ENCODE results near the gene IFT43.

IFT43 gene

DNA sequence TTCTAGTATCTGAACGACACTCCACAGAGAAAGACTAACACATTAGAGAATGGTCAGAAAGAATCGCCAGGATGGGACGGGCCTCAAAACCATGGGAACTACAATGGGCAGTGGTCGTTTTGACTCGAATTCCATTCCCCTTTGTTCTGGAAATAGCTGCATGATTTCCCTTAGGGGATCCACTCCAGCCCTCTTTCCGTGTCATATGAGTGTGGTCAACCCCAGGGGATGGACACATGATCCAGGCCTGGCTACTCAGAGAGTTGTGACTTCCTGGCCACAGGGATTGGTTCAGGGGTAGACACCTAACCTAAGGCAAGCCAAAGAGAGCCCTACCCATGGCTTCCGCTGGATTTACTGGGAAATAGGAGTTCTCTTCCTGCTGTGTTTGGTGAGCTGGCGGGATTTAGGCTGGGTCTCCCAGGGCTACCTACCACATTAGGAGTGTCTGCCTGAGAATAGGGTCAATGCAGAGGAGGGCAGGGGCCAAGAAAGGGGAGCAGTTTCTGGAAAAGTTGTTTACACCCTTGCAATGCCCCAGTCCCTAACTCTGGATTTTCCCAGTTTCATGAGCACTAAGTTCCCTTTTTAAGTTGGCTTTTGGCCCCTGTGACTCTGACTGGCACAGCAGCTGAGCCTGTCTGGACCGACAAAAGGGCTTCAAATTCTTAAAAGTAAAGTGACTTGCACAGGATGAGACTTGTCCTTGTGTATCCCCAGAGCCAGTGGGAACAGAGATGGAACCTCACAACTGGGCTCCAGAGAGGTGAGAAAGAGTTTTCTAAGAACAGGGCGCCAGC lies 138.1 kb downstream of the IFT43 start:
- H3K36me3 ChIP-seq (ENCODE audit: control insufficient read depth, insufficient read depth, low read length): no peaks in the 10 kb centered on the region
- H3K4me3 ChIP-seq (ENCODE audit: low read depth, low read length): no peak overlapping the region
- H3K4me1 ChIP-seq (ENCODE audit: control insufficient read depth, insufficient read depth, low read length): peaks cover 5% of the 10 kb centered on the region
- no peak overlapping the region for H3K9ac ChIP-seq (ENCODE audit: low read depth, low read length)
- no peaks in the 10 kb centered on the region for H3K27me3 ChIP-seq (ENCODE audit: control insufficient read depth, insufficient read depth, low read length)
- H3K9me3 ChIP-seq (ENCODE audit: control insufficient read depth, insufficient read depth, low read length): peaks cover 4% of the 10 kb centered on the region

DNA sequence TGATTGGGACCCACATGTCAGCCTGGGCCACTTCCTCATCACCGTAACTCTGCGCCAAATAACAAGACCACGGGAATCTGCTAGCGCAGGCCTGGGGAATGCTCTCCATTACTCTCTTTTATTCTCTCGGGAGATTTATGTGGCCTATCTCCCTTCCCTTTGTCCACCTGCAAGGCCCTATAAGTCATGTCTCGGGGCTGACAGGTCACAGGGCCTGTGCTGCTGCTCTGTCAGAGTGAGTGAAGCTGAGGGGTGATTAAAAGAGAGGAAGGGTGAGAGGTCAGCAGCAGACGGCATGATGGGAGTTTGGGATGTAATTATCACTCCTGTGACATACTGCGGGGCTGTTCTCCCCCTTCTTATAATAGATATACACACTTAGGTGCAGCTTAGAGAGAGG lies 139.9 kb downstream of the IFT43 start:
- Histone ChIP-seq H3K9ac (ENCODE audit: low read depth, low read length) (no peak overlapping the region), H3K9me3 (ENCODE audit: control insufficient read depth, insufficient read depth, low read length) (peaks cover 4% of the 10 kb centered on the region), H3K27me3 (ENCODE audit: control insufficient read depth, insufficient read depth, low read length) (peaks cover 8% of the 10 kb centered on the region), H3K4me1 (ENCODE audit: control insufficient read depth, insufficient read depth, low read length) (peaks cover 5% of the 10 kb centered on the region), H3K4me3 (ENCODE audit: low read depth, low read length) (no peak overlapping the region), H3K36me3 (ENCODE audit: control insufficient read depth, insufficient read depth, low read length) (no peaks in the 10 kb centered on the region)

DNA sequence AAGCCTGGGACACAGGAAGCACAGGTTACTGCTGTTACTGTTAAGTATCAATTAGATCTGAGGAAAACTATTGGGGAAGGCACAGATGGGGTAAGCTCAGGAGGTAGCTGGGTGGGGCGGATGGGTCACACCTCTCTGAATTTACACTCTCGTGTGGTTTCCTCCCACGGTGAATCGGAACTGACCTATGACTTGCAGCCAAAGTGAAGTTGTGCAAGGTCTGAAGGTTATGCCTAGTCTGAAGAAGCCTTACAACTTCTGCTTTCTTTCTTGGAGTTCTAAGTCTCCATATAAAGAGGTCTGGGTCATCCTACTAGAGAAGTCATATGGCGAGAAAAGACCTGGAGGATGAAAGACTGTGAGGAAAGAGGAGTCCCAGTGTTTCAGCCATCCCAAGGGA lies 140.5 kb downstream of the IFT43 start:
- peaks cover 5% of the 10 kb centered on the region for H3K4me1 ChIP-seq (ENCODE audit: control insufficient read depth, insufficient read depth, low read length)
- no peaks in the 10 kb centered on the region for H3K36me3 ChIP-seq (ENCODE audit: control insufficient read depth, insufficient read depth, low read length)
- H3K27me3 ChIP-seq (ENCODE audit: control insufficient read depth, insufficient read depth, low read length): peaks cover 14% of the 10 kb centered on the region
- H3K9ac ChIP-seq (ENCODE audit: low read depth, low read length): no peak overlapping the region
- no peak overlapping the region for H3K4me3 ChIP-seq (ENCODE audit: low read depth, low read length)
- H3K9me3 ChIP-seq (ENCODE audit: control insufficient read depth, insufficient read depth, low read length): peaks cover 4% of the 10 kb centered on the region

DNA sequence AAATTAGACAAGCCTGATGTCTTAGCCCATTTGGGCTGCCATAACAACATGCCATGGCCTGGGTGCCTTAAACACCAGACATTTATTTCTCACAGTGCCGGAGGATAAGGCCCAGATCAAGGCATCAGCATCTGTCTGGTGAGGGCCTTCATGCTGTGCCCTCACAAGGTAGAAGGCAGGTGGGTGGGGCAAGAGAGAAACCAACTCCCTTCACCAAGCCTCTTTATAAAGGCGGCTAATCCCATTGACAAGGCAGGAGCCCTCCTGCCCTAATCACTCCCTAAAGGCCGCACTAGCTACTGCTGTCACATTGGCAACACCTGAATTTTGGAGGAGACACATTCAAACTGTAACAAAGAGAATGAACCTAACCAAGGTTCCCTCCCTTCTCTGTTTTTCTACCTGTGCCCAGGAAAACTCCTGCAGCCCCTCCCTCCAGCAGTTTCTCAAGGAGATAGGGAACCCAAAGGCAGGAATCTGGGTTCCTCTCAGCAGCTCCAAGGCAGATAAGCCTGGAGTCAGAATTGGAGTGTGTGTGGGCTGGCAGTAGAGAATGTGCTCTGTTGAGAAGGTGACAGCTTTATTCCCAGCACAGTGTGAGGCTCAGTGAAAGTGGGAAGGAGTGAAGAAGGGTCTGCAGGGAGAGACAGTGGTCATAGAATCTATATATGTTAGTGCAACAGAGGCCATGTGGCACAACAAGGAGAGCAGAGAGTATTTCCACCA lies 144.5 kb downstream of the IFT43 start:
- Histone ChIP-seq H3K4me1 (ENCODE audit: control insufficient read depth, insufficient read depth, low read length) (no peaks in the 10 kb centered on the region), H3K27me3 (ENCODE audit: control insufficient read depth, insufficient read depth, low read length) (peaks cover 48% of the 10 kb centered on the region), H3K9me3 (ENCODE audit: control insufficient read depth, insufficient read depth, low read length) (peaks cover 4% of the 10 kb centered on the region)

DNA sequence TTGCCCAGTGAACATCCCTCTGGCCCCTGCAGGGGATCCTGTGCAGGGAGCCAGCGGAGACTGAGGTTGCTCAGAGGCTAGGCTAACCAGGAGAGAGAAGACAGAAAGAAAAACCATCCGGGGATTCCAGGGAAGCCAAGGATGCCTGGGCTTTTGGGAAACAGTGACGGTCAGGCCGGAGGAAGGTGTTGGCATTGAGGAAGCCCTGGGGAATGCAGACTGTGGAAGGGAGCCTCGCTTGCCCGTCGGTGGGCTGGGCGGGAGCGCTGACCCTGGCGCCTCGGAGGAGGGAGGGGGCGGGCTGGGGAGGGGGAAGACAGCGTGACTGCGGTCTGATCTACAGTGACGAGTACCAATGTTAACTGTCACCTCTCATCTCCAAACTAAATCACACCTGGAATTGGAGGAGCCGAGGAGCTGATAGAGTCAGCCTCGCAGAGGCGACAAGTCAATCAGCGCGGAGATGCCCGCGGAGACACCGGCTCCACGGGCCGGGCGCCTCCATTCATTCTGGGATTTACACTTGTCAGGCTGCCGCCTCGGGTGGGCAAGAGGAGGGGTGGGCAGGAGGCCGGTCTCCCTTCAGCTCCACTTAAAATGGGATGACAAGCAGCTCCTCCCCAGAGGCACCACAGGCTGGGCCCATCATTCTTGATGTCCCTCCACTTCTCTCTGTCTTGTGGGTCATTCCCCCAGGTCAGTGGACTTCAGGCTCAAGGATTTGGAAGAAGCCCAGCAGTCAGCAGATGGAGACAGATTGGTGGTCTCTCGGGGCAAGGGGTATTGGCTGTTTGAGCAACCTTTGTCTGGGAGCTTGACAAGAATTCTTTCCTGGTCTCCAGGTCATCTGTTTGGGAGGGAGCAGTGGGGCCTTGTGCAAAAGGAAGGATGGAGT lies 145.8 kb downstream of the IFT43 start:
- H3K4me3 ChIP-seq (ENCODE audit: low read depth, low read length): no peak overlapping the region
- peaks cover 3% of the 10 kb centered on the region for H3K9me3 ChIP-seq (ENCODE audit: control insufficient read depth, insufficient read depth, low read length)
- no peaks in the 10 kb centered on the region for H3K4me1 ChIP-seq (ENCODE audit: control insufficient read depth, insufficient read depth, low read length)
- H3K9ac ChIP-seq (ENCODE audit: low read depth, low read length): no peak overlapping the region
- peaks cover 60% of the 10 kb centered on the region for H3K27me3 ChIP-seq (ENCODE audit: control insufficient read depth, insufficient read depth, low read length)
- no peaks in the 10 kb centered on the region for H3K36me3 ChIP-seq (ENCODE audit: control insufficient read depth, insufficient read depth, low read length)

More for the DNA sequence above, 144.5 kb downstream of the IFT43 start:
- no peaks in the 10 kb centered on the region for H3K36me3 ChIP-seq (ENCODE audit: control insufficient read depth, insufficient read depth, low read length)
- no peak overlapping the region for H3K9ac ChIP-seq (ENCODE audit: low read depth, low read length)
- no peak overlapping the region for H3K4me3 ChIP-seq (ENCODE audit: low read depth, low read length)

DNA sequence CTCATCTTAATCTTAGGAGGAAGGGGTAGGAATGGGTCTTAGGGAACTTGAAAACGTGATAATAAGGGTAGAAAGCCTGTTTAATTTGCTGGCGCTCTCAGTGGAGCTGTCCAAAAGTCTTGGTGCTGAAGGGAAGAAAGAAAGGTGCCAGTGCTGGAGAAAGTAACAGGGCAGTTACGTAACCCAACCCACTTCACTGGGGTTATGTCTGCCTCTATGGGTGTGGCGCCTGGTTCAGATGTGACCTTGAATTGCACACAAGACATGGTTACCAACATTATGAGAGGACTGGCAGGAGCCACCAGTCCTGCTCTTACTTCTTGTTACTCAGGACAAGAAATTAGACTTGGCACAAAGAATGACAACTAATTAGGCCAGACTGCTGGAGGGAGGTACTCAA lies 147.5 kb downstream of the IFT43 start:
- no peaks in the 10 kb centered on the region for H3K9me3 ChIP-seq (ENCODE audit: control insufficient read depth, insufficient read depth, low read length)
- H3K27me3 ChIP-seq (ENCODE audit: control insufficient read depth, insufficient read depth, low read length): peaks cover 78% of the 10 kb centered on the region

More for the DNA sequence above, 147.5 kb downstream of the IFT43 start:
- Histone ChIP-seq H3K36me3 (ENCODE audit: control insufficient read depth, insufficient read depth, low read length) (no peaks in the 10 kb centered on the region), H3K4me3 (ENCODE audit: low read depth, low read length) (no peak overlapping the region), H3K9ac (ENCODE audit: low read depth, low read length) (no peak overlapping the region), H3K4me1 (ENCODE audit: control insufficient read depth, insufficient read depth, low read length) (peaks cover 7% of the 10 kb centered on the region)

Measured in iPS-15b (cell line).